GM23338 (cell line): ENCODE results near the gene PHTF1. TPM values are rescaled to one million over a fixed set of nuclear protein-coding genes. Genes with fewer than 3 reads are reported as not detected.

Experiments used
- ATAC-seq: fragments of 200-7000 bp; cut with Tn5 transposase; 3 replicates; pipeline ENCODE4 v1.9.1; 2020
- DNase-seq: peaks from one replicate; pipeline ENCODE4 v3.0.0-alpha.2; 2015; ENCODE audit warnings: low spot score
- H2AFZ ChIP-seq: fragments of 200-600 bp; sonication (generic); 2 replicates; pipeline ENCODE4 v1.8.0; 2016; ENCODE audit warnings: antibody characterized with exemption, mild to moderate bottlenecking, moderate library complexity
- H3F3A ChIP-seq: fragments of 200-600 bp; sonication (generic); replicated peaks from 2 replicates; pipeline ENCODE4 v1.8.0; 2017; ENCODE audit warnings: antibody characterized with exemption, mixed run types, low read depth
- H3K27ac ChIP-seq: fragments of 200-600 bp; sonication (generic); 2 replicates; pipeline ENCODE4 v1.6.1; 2016; ENCODE audit warnings: low read depth
- H3K27me3 ChIP-seq: fragments of 200-600 bp; sonication (generic); 2 replicates; pipeline ENCODE4 v1.8.0; 2016; ENCODE audit warnings: mild to moderate bottlenecking, mixed run types, moderate library complexity; ENCODE audit not compliant: insufficient read depth
- H3K36me3 ChIP-seq: fragments of 200-600 bp; sonication (generic); 2 replicates; pipeline ENCODE4 v1.8.0; 2016; ENCODE audit warnings: mild to moderate bottlenecking; ENCODE audit not compliant: insufficient read depth
- H3K4me1 ChIP-seq: fragments of 200-600 bp; sonication (generic); 2 replicates; pipeline ENCODE4 v1.8.0; 2016; ENCODE audit warnings: mild to moderate bottlenecking, moderate library complexity; ENCODE audit not compliant: insufficient read depth
- H3K4me2 ChIP-seq: fragments of 200-600 bp; sonication (generic); 2 replicates; pipeline ENCODE4 v1.7.1; 2017; ENCODE audit warnings: mixed run types
- H3K4me3 ChIP-seq: fragments of 200-600 bp; sonication (generic); 2 replicates; pipeline ENCODE4 v1.6.1; 2016; ENCODE audit warnings: mixed run types
- H3K79me2 ChIP-seq: fragments of 200-600 bp; sonication (generic); replicated peaks from 2 replicates; pipeline ENCODE4 v1.8.0; 2017; ENCODE audit warnings: mild to moderate bottlenecking; ENCODE audit not compliant: insufficient read depth
- H3K9me2 ChIP-seq: fragments of 200-600 bp; sonication (generic); 2 replicates; pipeline ENCODE4 v1.8.0; 2017; ENCODE audit not compliant: insufficient read depth
- H4K20me1 ChIP-seq: fragments of 200-600 bp; sonication (generic); replicated peaks from 2 replicates; pipeline ENCODE4 v1.8.0; 2017; ENCODE audit warnings: mild to moderate bottlenecking; ENCODE audit not compliant: insufficient read depth
- H3K27ac Mint-ChIP-seq: 2 replicates; pipeline ENCODE4 v1.8.0; 2020; ENCODE audit warnings: inconsistent platforms, mild to moderate bottlenecking, moderate library complexity, mixed read lengths
- H3K27me3 Mint-ChIP-seq: 3 replicates; pipeline ENCODE4 v1.8.0; 2022; ENCODE audit warnings: low read depth, mild to moderate bottlenecking, moderate library complexity, mixed read lengths, inconsistent platforms; ENCODE audit not compliant: insufficient read depth, poor library complexity
- H3K36me3 Mint-ChIP-seq: 3 replicates; pipeline ENCODE4 v1.8.0; 2021; ENCODE audit warnings: low read depth, mild to moderate bottlenecking, inconsistent platforms, moderate library complexity, mixed read lengths
- H3K4me1 Mint-ChIP-seq: 3 replicates; pipeline ENCODE4 v1.8.0; 2020; ENCODE audit warnings: mild to moderate bottlenecking, inconsistent platforms, mixed read lengths
- H3K4me3 Mint-ChIP-seq: 3 replicates; pipeline ENCODE4 v1.8.0; 2021; ENCODE audit warnings: moderate library complexity, mild to moderate bottlenecking, inconsistent platforms, mixed read lengths
- H3K9me3 Mint-ChIP-seq: 3 replicates; pipeline ENCODE4 v1.8.0; 2020; ENCODE audit warnings: moderate library complexity, mild to moderate bottlenecking, inconsistent platforms, mixed read lengths
- CREB1 ChIP-seq: fragments of 250-450 bp; sonication (Bioruptor Pico); IDR thresholded peaks from 2 replicates; pipeline ENCODE4 v1.5.0; 2020; ENCODE audit warnings: low read depth, mild to moderate bottlenecking, moderate library complexity
- CTCF ChIP-seq, 2 experiments: fragments of 200-600 bp in 1 of 2; sonication (generic) in 1 of 2; conservative IDR thresholded peaks; 2 replicates each; pipeline versions ENCODE4 v1.5.1 to v1.6.1; 2016 to 2017; ENCODE audit warnings: antibody characterized with exemption in 2 of 2, low read depth in 2 of 2, mild to moderate bottlenecking in 2 of 2, moderate library complexity in 1 of 2
- ETS1 ChIP-seq: IDR thresholded peaks from 2 replicates; pipeline ENCODE4 v1.6.1; 2016; ENCODE audit warnings: antibody characterized with exemption
- EZH2 ChIP-seq: fragments of 200-600 bp; sonication (generic); IDR thresholded peaks from one replicate; pipeline ENCODE4 v1.8.0; 2017; ENCODE audit warnings: antibody characterized with exemption, mild to moderate bottlenecking, low read depth; ENCODE audit not compliant: unreplicated experiment
- EZH2phosphoT487 ChIP-seq: fragments of 200-600 bp; sonication (generic); IDR thresholded peaks from one replicate; pipeline ENCODE4 v1.8.1; 2018; ENCODE audit warnings: antibody characterized with exemption; ENCODE audit not compliant: unreplicated experiment
- JUNB ChIP-seq: IDR thresholded peaks from one replicate; pipeline ENCODE4 v1.6.1; 2016; ENCODE audit warnings: antibody characterized with exemption; ENCODE audit not compliant: unreplicated experiment
- NANOG ChIP-seq: IDR thresholded peaks from 2 replicates; pipeline ENCODE4 v1.6.1; 2016; ENCODE audit warnings: antibody characterized with exemption, borderline replicate concordance
- POLR2AphosphoS5 ChIP-seq: IDR thresholded peaks from 2 replicates; pipeline ENCODE4 v1.6.1; 2016; ENCODE audit warnings: antibody characterized with exemption, low read depth
- REST ChIP-seq: IDR thresholded peaks from one replicate; pipeline ENCODE4 v1.6.1; 2018; ENCODE audit warnings: antibody characterized with exemption; ENCODE audit not compliant: unreplicated experiment
- STAT1 ChIP-seq: IDR thresholded peaks from one replicate; pipeline ENCODE4 v1.6.1; 2016; ENCODE audit warnings: antibody characterized with exemption; ENCODE audit not compliant: unreplicated experiment
- ZNF114 ChIP-seq: fragments of 250-450 bp; sonication (Bioruptor Pico); IDR thresholded peaks from 2 replicates; pipeline ENCODE4 v1.5.0; 2020; ENCODE audit warnings: mild to moderate bottlenecking, moderate library complexity
- ZNF331 ChIP-seq: fragments of 250-450 bp; sonication (Bioruptor Pico); IDR thresholded peaks from 2 replicates; pipeline ENCODE4 v1.5.0; 2020; ENCODE audit warnings: low read depth, mild to moderate bottlenecking, moderate library complexity
- ZNF462 ChIP-seq: fragments of 250-450 bp; sonication (Bioruptor Pico); IDR thresholded peaks from 2 replicates; pipeline ENCODE4 v1.5.0; 2020; ENCODE audit warnings: mild to moderate bottlenecking, moderate library complexity
- polyA plus RNA-seq: library from polyadenylated mRNA; unstranded; fragments of >200 nt; fragmentation: Nextera tagmentation; extraction: Ambion mirVana; gene quantifications from 2 replicates; pipeline ENCODE4 v1.2.1, GENCODE V29; 2016
- total RNA-seq: library from RNA; depleted of rRNA; stranded (reverse); fragments of >200 nt; shearing (Covaris generic); gene quantifications from 2 replicates; pipeline ENCODE4 v1.2.3, GENCODE V29; 2014

PHTF1 gene
- total and polyA plus RNA-seq, 2 experiments from 2014 or later: 19.1 to 21.6 TPM

GRCh38 chr1:113653741-113654140 lies 105.5 kb downstream of the PHTF1 start:
- TF ChIP-seq ETS1 (no peak), ZNF462 (CRISPR knock-in tag) (no peak), STAT1 (no peak), CTCF (conservative IDR thresholded peaks at IDR 0.05; ENCODE audit: low read depth in 2 of 2) (no peak), EZH2phosphoT487 (no peak), ZNF114 (CRISPR knock-in tag) (no peak), JUNB (no peak), ZNF331 (CRISPR knock-in tag) (no peak), POLR2AphosphoS5 (no peak), NANOG (no peak), EZH2 (no peak), CREB1 (CRISPR knock-in tag) (no peak), REST (no peak)
- H3K4me1 Mint-ChIP-seq: no peaks in the 10 kb centered on the region
- no peaks in the 10 kb centered on the region for H3K36me3 Mint-ChIP-seq
- Histone ChIP-seq H3K27me3 (no peaks in the 10 kb centered on the region), H3K36me3 (no peaks in the 10 kb centered on the region), H3K4me2 (no peak overlapping the region), H3K79me2 (no peaks in the 10 kb centered on the region), H2AFZ (no peak overlapping the region), H4K20me1 (no peaks in the 10 kb centered on the region), H3K4me3 (no peak overlapping the region), H3K27ac (no peak overlapping the region), H3F3A (no peaks in the 10 kb centered on the region), H3K9me2 (no peaks in the 10 kb centered on the region), H3K4me1 (no peaks in the 10 kb centered on the region)
- no peaks in the 10 kb centered on the region for H3K9me3 Mint-ChIP-seq
- no peaks in the 10 kb centered on the region for H3K27me3 Mint-ChIP-seq
- no peak for DNase-seq
- no peak overlapping the region for H3K4me3 Mint-ChIP-seq
- H3K27ac Mint-ChIP-seq: no peak overlapping the region
- no peak for ATAC-seq
